Testis (tissue), 2 donors: ENCODE results near the gene LDHD.

Source experiments
- POLR2A ChIP-seq: fragments of 450-650 bp; IDR thresholded peaks from one replicate; pipeline ENCODE4 v1.6.1; 2017; ENCODE audit warnings: antibody characterized with exemption, mild to moderate bottlenecking, moderate library complexity
- TF ChIP-seq, protein P1 (sequence below), 3 experiments: fragments of 450-650 bp in 2 of 3; fragments of 200-600 bp in 1 of 3; sonication (generic) in 1 of 3; IDR thresholded peaks; one replicate each; pipeline ENCODE4 v1.5.1; 2016 to 2019; ENCODE audit warnings: antibody characterized with exemption in 3 of 3, mild to moderate bottlenecking in 2 of 3, moderate library complexity in 1 of 3

DNA sequence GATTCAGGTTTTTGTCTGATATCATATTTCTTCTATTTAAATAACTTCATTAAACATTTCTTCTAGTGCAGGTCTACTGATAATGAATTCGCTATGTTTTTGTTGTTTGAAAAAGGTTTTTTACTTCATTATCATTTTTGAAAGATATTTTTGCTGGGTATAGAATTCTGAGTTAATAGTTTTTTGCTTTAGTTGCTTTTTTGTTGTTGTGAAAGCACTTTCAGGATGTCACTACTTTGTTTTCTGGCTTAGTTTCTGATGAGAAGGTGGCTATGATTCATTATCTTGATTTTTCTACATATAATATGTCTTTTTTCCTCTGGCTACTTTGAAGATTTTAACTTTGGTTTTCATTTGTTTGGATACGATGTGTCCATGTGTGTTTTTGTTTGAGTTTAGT, 35.2 kb upstream of the LDHD start:
- TF ChIP-seq, protein P1, sequence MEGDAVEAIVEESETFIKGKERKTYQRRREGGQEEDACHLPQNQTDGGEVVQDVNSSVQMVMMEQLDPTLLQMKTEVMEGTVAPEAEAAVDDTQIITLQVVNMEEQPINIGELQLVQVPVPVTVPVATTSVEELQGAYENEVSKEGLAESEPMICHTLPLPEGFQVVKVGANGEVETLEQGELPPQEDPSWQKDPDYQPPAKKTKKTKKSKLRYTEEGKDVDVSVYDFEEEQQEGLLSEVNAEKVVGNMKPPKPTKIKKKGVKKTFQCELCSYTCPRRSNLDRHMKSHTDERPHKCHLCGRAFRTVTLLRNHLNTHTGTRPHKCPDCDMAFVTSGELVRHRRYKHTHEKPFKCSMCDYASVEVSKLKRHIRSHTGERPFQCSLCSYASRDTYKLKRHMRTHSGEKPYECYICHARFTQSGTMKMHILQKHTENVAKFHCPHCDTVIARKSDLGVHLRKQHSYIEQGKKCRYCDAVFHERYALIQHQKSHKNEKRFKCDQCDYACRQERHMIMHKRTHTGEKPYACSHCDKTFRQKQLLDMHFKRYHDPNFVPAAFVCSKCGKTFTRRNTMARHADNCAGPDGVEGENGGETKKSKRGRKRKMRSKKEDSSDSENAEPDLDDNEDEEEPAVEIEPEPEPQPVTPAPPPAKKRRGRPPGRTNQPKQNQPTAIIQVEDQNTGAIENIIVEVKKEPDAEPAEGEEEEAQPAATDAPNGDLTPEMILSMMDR (IDR thresholded peaks at IDR 0.05) = no peak
- no peak for TF ChIP-seq POLR2A
